Sigmoid colon (tissue), 4 donors: ENCODE measurements around the gene PRR18.

Source experiments
- CTCF ChIP-seq, 4 experiments: fragments of 450-650 bp in 3 of 4; fragments of 200-600 bp in 1 of 4; IDR thresholded peaks; one replicate each; pipeline ENCODE4 v1.5.1; 2016 to 2019; ENCODE audit warnings: antibody characterized with exemption in 4 of 4, mild to moderate bottlenecking in 3 of 4, moderate library complexity in 2 of 4
- EP300 ChIP-seq, 4 donors: sonication (generic); formaldehyde crosslinking; IDR thresholded peaks; one replicate each; pipeline ENCODE4 v1.6.1; 2017; ENCODE audit warnings: antibody characterized with exemption in 4 of 4
- POLR2A ChIP-seq, 2 donors: fragments of 450-650 bp; IDR thresholded peaks; one replicate each; pipeline ENCODE4 v1.6.1; 2016; ENCODE audit warnings: antibody characterized with exemption in 2 of 2, mild to moderate bottlenecking in 2 of 2, moderate library complexity in 2 of 2
- POLR2AphosphoS5 ChIP-seq, 4 donors: sonication (generic); formaldehyde crosslinking; IDR thresholded peaks; one replicate each; pipeline ENCODE4 v1.6.1; 2017; ENCODE audit warnings: antibody characterized with exemption in 4 of 4

GRCh38 chr6:166342349-166343149 lies 34.4 kb upstream of the PRR18 start, which contains the start of gene SFT2D1:
- TF ChIP-seq CTCF (IDR thresholded peaks at IDR 0.05): no peak
- TF ChIP-seq POLR2A (IDR thresholded peaks at IDR 0.05): peak; percentile 90
- peak; percentile 93 to 98 (median 96) for TF ChIP-seq POLR2AphosphoS5 (IDR thresholded peaks at IDR 0.05)
- peak in 1 of 4 donors; percentile 16 for TF ChIP-seq EP300 (IDR thresholded peaks at IDR 0.05)
